HG03045 (cell line): ENCODE results near the gene SLIT3.

Experiments used
- ATAC-seq: cut with Tn5 transposase; IDR thresholded peaks from one replicate; pipeline ENCODE4 v1.9.1; 2021; ENCODE audit warnings: mild to moderate bottlenecking, moderate library complexity; ENCODE audit not compliant: unreplicated experiment

Gene SLIT3

DNA sequence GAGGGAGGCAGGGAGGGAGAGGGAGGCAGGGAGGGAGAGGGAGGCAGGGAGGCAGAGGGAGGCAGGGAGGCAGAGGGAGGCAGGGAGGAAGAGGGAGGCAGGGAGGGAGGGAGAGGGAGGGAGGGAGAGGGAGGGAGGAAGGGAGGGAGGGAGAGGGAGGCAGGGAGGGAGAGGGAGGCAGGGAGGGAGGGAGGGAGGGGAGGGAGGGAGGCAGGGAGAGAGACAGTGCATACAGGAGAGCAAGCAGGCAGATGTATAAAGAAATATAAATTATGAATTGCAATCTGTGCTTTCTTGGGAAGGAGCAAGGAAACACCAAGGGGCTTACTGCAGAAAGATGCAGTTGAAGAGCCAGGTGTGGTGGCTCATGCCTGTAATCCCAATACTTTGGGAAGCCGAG, 574.6 kb downstream of the SLIT3 start:
- ATAC-seq, result no peak

DNA sequence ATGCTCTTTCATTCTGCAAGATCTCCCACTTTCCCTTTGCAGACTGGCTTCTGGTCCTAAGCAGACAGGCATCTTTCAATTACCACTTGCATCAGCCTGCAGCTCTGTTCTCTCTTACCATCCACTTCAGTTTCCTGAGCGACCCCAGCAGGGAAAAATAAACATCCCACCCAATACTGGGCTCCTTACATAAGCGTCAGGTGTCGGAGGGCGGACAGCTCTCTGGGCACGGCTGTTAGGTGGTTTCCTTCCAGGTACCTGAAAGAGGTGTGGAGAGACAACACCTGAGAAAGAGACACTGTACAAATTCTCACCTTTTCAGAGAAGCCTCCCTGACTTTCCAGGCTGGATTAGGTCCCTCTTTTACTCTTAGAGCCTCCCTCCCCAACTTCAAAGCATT, 576.7 kb downstream of the SLIT3 start:
- no peak for ATAC-seq

DNA sequence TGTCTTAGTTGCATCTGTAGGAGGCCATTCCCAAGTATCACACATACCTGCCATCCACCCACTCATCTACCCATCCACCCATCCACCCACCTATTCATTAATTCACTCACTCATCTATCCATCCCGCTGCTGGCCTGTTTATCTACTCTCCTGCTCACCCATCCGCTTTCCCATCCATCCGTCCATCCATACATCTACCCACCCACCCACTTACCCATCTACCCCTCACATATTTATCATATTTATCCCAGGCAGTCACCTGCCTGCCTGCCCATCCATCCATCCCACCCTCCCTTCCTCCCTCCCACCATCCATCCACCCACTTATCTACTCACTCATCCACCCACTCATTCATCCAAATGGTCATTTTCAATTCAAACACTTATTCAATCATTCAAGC, 577.9 kb downstream of the SLIT3 start:
- ATAC-seq, result no peak

DNA sequence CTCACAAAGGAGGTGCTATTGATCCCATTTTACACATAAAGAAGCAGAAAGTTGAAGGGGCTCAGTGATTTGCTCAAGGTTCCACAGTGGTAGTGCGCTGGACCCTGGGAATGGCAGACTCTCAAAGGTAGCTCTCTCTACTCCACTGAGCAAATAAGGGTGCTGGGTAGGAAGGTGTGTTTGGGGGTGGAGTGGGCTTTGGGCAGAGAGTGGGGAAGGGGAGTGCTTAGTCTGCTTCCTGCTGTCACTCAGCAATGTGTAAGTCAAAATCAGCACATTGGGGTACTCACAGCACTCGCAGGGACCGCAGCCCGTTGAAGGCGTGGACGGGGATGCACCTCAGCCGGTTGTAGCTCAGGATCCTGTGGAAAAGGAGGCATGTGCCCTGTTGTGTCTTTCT, 579.0 kb downstream of the SLIT3 start:
- ATAC-seq, result no peak

DNA sequence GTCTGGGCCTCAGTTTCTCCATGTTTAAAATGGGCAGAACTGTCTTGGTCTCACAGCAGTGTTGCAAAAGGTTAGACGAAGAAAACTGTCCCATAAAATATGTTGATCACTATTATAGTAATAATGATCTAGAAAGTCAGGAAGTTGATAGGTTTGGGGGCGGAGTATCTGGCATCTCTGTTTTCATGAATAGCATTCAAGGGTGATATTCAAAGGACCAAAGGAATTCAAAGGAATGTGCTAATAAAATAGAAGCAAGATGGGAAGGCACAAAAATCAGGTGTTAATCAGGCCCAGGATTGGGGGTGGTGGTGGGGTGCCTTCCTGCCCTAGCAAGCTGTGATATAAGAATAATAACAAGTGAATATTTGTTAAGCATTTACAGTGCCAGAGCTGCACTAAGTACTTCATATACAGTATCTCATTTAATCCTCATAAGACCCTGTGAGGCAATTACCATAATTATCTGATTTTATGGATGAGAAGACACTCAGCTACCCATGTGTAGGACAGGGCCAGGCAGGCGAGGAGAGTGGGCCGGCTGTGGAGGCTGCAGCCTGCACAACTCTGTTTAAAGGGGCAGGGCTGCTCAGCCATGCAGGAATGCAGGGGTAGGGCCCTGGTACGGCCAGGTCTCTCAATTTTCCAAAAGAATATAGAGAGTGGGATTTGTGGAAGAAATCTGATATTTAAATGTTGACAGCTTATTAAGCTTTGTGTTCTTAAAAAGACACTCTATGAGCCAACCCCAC, 579.8 kb downstream of the SLIT3 start:
- no peak for ATAC-seq

DNA sequence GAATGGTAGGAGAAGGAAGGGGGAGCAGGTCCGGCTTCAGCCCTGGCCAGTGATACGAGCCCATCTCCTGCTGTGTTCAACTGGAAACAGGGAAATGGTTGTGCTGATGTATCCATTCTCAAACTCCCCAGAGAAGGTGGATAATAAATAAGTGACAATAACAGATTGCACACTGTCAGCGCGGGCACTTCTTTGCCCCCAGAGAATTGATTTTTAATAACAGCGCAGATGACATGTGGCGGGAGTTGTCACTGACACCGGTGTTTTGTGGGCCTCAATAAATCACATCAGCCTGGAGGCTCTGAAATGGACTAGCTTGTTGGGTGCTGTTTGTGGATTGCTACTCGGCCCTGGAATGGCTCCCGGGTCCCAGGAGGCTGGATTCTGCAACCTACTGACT, 580.4 kb downstream of the SLIT3 start:
- no peak for ATAC-seq

DNA sequence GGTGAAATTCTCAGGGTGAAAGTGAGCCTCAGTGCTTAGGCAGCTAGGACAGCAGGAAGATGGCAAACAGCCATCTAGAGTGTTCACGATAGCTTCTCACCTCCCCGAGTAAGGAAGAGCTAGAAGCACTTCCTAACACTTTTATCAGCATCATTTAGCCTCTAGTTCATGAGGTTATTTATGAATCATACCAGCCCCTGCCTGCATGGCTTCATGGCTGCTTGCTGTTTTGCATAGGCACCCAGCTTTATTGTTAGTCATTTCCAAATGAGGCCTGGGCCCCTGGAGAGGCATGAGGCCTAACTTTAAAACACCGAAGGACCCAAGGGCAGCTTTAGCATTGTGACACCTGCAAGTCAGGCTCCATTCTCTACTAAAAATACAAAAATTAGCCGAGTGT, 586.9 kb downstream of the SLIT3 start:
- ATAC-seq, result no peak

DNA sequence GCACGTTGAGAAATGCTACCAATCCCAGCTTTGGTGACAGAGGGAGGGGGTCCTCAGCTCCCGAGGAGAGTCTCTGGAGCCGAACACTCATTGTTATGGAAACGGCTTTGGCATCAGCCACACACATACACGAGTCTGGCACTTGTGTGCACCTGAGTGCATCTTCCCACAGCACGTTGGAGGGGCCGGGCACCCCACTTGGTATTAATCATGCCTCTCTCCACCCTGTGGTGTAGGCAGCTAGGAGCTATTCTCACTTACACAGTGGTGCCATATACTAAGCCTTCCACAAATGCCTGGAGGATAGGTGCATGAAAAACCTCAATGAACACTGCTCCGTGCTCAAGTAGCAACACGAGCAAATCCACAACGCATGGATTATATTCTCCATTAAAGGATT, 587.9 kb downstream of the SLIT3 start:
- ATAC-seq, result no peak

DNA sequence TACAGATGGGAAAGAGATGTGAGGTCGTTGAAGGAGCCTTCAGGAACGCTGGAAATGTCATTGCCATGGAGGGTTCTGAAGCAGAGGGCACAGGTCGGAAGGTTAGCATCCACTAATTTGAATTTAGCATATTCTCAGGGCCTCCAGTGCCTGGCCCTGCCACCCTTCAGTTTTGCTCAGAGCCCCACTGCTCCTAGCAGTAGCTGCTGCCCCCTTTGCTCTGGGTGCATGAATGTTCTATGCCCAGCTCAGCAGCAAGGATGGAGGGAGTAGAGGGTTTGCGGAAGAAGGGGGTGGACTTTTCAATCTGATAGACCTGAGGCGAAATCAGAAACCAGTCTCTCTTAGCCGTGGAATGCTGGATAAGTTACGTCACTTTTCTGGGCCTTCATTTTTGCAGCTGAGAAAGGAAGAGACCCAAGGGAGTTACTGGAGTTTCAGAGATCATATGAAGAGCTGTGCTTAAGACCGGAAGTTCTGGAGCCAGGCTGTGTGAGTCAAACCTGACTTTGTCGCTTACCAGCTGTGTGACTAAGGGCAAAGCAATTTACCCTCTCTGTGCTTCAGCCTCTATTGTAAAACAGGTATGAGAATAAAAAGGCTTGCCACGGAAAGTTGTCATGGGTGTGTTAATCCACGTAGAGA, 588.5 kb downstream of the SLIT3 start:
- ATAC-seq, result no peak

DNA sequence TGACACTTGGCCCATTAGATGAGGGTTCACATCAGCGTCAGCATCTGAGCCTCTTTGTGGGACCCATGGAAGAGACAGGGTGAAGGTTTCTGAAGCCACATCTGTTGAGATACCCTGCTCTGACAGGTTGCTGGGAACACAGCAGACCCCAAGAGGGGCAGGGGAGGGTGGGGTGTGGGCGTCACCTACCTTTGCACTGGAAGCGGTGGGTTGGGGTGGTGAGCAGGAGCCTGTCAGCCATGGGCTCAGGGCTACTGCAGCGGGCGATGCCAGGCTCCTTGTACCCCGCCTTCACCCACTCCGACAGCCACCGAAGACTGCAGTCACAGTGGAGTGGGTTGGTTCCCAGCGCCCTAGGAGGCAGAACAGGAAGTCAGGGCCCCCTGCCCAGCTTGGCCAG, 590.2 kb downstream of the SLIT3 start:
- ATAC-seq, result no peak

DNA sequence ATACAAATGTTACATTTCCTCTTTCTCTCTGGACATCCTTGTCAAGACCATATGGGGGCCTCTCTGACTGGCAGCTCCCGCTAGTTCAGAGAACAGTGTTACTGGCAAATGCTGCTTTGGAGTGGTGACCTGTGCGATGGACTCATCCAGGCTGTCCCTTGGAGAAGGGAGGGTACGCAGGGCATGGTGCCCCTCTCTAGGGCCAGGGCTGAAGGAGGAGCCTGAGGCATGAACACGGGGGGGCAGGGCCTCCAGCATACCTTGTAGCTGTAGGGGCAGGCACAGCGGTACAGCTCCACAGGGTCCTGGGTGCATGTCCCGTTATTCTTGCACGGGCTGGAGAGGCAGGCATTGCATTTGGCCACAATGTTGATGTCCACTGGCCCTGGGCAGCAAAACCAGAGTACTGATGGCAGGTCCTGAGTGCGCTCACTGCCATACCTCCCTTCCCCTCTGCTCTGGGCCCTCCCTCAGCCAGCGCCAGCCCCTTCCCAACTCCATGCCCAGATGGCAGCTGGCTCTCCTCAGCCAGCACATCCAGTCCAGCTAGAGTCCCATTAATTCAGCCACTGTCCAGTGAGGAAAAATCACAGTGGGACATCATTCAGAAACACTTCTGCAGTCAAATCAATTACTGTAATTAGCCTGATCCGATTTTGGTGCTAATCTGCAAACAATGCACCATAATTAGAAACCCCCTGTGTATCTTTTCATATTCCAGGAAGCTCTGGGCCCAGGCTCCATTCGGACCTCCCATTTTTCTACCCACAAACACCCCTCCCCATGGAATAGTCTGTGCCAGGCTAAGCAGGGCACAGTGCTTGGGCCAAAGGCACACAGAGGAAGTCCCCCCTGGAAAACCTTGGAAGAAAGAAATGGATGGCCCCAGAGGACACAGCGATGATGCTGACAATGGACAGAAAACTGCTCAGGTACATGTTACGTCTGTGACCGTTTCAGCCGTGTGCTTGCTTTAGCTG, 592.9 kb downstream of the SLIT3 start:
- no peak for ATAC-seq

DNA sequence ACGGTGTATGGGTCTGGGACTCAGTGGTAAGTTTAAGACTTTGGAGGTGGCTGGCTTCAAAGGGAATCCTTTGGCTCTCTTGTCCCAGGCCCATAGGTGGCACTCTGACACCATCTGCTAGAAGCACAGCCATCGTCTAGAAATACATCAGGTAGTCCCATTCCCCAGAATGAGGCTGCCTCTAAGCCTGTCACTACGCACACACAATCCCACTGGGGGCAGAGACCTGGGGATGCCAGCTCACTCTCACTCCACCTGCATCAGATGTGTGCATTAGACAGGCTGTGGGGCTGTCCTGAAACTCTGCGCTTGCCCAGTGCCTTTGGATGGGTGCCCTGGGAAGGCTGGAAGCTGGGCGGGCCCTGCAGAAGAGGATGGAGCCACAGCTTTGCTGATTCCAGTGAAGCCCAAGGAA, 594.3 kb downstream of the SLIT3 start:
- no peak for ATAC-seq

DNA sequence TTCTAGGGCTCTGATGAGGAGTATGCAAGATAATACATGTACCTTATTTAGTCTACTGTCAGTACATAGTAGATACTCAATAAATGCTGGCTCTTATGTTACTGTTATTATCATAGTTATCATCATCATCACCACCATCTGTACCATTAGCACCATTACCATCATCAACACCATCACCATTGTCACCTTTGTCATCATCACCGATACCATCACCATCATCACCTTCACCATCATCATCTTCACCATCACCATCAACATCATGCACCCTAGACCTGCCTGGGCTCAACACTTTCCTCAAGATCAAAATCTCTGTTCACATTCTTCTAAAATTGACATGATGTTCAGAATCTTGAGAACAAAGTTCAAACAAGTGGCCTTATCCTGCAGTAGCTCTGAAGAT, 595.6 kb downstream of the SLIT3 start:
- ATAC-seq, result no peak

DNA sequence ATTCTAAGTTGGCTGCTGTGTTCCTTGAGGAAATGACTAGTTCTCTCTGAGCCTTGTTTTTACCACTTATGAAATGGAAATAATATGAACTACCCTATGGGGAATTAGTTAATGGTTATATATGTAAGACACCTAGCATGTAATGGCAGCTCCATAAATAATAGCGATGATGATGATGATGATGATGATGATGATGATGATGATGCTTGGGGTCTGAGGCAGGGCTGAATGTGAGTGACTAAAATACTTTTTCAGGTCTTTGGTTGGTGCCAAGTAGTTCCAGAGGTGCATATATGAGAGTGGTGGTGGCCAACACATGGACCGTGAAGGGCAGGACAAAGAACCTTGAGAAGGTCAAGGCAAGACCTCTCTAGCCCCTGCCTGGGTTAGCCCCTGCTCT, 598.4 kb downstream of the SLIT3 start:
- no peak for ATAC-seq

DNA sequence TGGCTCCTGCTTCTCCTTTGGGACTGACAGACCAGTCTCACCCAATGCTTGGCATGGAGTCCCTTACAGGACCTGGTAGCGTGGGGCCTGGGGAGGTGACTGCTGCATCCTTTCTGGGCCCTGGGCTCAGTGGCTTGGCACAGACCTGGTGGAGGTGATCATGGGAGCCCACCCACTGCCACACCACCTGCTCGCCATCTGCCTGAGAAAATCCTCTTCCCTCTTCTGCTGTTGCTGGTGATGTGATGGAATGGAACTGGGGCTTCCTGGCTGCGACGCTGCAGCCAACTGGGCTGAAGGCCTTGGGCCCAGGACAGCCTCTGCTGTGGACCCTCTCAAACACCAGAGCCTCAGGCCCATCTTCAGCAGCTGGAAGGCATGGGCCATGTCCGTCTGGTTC, 599.3 kb downstream of the SLIT3 start:
- no peak for ATAC-seq

DNA sequence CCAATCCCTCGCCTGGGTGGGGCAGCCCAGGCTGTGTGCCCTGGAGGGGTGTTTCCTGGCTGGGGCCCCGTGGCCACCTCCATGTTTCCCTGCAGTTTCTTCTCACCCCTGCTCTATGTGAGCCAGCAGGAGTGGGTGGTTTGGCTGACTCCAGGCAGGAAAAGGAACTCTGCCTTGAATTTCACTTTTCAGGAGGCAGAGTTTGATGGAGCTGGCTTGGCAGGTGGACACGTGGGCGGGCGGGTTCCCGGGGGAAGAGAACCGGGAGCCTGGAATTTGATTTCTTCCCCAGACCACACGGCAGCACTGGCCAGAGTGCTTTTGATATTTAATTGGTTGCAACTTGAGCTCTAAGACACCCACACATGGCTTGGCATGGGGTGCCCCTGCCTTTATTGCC, 601.9 kb downstream of the SLIT3 start:
- ATAC-seq, result no peak

DNA sequence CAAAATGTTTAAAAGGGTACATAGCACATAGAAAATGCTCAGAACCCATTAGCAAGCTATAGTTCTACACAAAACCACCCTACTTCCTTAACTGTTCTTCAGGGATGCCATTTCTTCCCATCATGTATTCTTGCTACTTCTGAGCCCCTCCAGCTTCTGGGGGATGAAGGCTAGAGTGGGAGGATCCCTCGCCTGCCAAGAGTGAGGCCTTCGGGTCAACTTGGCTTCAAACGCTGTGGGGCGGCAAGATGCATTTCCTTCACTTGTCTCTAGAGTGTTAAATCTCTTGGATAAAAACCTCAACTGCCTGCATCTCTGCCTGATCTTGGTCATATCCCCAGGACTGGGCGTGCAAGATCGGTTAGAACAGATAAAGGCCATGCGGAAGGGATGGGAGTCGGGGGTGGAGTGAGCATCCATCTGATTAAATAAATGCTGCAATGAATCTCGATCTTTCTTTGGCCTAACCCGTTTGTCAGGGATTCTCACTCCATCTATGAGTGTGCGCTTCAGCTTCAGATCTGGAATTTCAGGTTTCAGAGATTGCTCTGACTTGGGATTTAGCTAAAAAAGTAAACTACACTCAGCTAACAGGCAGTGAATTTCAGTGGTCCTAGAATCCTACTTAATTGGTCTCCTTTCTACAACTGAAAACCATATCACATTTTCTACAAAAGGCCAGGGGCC, 603.8 kb downstream of the SLIT3 start:
- no peak for ATAC-seq

DNA sequence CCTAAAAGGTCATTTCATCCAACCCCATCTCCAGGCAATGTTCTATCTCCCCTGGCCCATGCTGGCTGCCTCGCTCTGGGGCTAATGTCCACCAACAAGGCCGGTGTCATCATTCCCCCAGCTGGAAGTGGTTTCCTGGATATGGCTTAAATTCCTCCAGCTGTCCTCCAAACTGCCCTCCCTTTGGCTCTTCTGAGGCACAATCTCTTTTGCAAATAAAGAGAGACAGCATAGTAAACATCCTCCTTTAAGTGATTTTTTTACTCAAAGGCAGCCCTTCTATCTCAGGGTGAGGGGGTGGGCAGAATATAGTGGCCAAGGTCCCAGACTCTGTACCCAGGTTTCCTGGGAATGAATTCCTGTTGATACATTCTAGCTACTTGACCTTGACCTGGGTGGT, 604.3 kb downstream of the SLIT3 start:
- no peak for ATAC-seq

DNA sequence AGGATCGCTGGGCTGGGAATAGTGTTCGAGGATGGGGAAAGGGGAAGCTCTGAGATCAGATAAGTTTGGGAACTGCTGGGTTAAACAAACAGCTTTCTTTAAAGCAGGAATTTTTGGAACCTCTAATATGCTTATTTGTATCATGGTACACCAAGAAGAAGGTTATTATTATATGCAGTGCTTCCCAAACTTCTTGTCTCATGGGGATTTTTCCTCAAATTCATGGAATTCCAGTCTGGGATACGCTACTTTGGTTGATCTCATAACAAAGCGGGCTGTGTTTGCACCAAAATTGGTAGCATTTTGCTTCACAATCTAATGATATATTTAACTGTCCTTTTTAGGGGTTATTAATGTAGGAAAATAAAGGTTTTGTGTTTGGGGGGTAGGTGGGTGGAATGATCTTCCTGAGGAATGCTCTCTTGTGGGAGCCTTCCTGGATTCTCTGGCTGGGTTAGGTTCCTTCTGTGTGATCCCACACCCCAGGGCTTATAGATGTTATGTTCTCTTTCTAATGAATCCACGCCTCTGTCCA, 605.6 kb downstream of the SLIT3 start:
- no peak for ATAC-seq

DNA sequence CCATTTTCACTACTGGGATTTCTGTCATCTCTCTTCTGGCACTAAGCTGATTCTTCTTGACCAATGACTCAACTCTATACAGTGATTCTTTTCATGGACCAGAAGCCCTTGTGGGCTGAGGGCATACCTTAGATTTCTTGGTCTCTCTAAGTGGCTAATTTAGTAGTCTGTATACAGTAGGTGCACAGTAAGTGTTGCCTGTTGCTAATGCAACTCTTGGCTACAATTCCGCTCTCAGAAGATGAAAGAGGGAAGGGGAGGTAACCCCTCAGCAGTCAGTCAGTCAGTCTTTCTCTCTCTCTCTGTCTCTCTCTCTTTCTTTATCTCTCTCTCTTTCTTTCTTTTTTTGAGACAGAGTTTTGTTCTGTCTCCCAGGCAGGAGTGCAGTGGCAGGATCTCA, 606.6 kb downstream of the SLIT3 start:
- ATAC-seq, result no peak

DNA sequence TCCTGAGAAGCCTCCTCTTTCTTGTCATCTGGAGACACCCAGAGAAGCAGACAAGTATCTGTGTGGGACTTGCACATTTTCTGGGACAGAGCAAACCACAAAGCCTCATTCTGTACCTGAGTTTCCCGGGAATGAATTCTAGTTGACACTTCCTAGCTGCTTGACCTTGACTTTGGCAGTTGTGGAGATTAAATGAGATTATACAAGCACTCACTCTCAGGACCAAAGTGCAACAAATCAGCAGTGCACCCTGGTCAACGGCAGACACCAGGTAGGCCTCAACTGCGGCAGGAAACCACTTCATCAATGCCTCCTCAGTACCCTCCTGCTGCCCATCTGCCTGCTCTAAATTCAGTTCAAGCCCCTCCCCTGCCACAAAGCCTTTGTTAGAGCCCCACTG, 607.1 kb downstream of the SLIT3 start:
- ATAC-seq, result no peak
